IMR-90 (cell line): Measurements from ENCODE around the gene DBNL.
"Not testable (repeated sequence)": the region's sequence is repeated elsewhere in the genome, so short reads cannot be mapped to it uniquely, and the experiment has no call there.

ENCODE experiments used
- CHD1 ChIP-seq: IDR thresholded peaks from 2 replicates; pipeline ENCODE4 v1.6.1; 2012; ENCODE audit warnings: low read depth, low read length, improper control_type of control experiment
- ELK1 ChIP-seq: fragments of 150-350 bp; IDR thresholded peaks from 2 replicates; pipeline ENCODE4 v1.6.1; 2016; ENCODE audit warnings: low read depth, mild to moderate bottlenecking, low read length, moderate library complexity, borderline replicate concordance
- MAZ ChIP-seq: IDR thresholded peaks from 2 replicates; pipeline ENCODE4 v1.6.1; 2012; ENCODE audit warnings: low read depth, mild to moderate bottlenecking, low read length, improper control_type of control experiment, moderate library complexity, borderline replicate concordance
- MXI1 ChIP-seq: IDR thresholded peaks from 2 replicates; pipeline ENCODE4 v1.6.1; 2012; ENCODE audit warnings: low read depth, mild to moderate bottlenecking, low read length, moderate library complexity, borderline replicate concordance
- POLR2A ChIP-seq: IDR thresholded peaks from 2 replicates; pipeline ENCODE4 v1.6.1; 2012; ENCODE audit warnings: mild to moderate bottlenecking, low read depth, low read length
- RAD21 ChIP-seq: IDR thresholded peaks from 2 replicates; pipeline ENCODE4 v1.6.1; 2012; ENCODE audit warnings: low read length, improper control_type of control experiment
- RFX5 ChIP-seq: IDR thresholded peaks from 2 replicates; pipeline ENCODE4 v1.8.0; 2012; ENCODE audit warnings: low read depth, mild to moderate bottlenecking, low read length, moderate library complexity
- TF ChIP-seq, protein P1 (sequence below): conservative IDR thresholded peaks from 2 replicates; pipeline ENCODE4 v1.5.1; 2012; ENCODE audit warnings: mild to moderate bottlenecking, low read depth, low read length, improper control_type of control experiment

DNA sequence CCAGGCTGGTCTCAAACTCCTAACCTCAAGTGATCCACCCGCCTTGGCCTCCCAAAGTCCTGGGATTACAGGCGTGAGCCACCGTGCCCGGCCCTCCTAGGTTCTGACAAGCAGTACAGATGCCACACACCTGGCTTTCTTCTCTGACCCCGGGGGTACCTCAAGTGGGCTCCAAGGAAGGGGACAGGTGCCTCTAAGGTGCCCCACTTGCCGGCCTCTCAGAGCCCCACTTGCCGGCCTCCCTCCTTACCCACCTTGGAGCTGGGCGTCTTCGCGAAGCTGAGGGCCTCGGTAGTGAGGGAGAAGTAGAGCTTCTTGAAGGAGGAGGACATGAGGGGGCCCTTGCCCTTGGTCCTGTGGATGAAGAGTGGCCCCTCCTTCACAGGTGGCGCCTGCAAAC is 5.9 kb upstream of the DBNL start:
- TF ChIP-seq, protein P1, sequence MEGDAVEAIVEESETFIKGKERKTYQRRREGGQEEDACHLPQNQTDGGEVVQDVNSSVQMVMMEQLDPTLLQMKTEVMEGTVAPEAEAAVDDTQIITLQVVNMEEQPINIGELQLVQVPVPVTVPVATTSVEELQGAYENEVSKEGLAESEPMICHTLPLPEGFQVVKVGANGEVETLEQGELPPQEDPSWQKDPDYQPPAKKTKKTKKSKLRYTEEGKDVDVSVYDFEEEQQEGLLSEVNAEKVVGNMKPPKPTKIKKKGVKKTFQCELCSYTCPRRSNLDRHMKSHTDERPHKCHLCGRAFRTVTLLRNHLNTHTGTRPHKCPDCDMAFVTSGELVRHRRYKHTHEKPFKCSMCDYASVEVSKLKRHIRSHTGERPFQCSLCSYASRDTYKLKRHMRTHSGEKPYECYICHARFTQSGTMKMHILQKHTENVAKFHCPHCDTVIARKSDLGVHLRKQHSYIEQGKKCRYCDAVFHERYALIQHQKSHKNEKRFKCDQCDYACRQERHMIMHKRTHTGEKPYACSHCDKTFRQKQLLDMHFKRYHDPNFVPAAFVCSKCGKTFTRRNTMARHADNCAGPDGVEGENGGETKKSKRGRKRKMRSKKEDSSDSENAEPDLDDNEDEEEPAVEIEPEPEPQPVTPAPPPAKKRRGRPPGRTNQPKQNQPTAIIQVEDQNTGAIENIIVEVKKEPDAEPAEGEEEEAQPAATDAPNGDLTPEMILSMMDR: not testable (repeated sequence)
- not testable (repeated sequence) for TF ChIP-seq RFX5, CHD1, MAZ, MXI1, ELK1, RAD21, POLR2A
